ENCODE data around the gene RAN.

GRCh38 chr12:130828895-130829294 is 43.0 kb upstream of the RAN start:
- TF ChIP-seq, protein P1, sequence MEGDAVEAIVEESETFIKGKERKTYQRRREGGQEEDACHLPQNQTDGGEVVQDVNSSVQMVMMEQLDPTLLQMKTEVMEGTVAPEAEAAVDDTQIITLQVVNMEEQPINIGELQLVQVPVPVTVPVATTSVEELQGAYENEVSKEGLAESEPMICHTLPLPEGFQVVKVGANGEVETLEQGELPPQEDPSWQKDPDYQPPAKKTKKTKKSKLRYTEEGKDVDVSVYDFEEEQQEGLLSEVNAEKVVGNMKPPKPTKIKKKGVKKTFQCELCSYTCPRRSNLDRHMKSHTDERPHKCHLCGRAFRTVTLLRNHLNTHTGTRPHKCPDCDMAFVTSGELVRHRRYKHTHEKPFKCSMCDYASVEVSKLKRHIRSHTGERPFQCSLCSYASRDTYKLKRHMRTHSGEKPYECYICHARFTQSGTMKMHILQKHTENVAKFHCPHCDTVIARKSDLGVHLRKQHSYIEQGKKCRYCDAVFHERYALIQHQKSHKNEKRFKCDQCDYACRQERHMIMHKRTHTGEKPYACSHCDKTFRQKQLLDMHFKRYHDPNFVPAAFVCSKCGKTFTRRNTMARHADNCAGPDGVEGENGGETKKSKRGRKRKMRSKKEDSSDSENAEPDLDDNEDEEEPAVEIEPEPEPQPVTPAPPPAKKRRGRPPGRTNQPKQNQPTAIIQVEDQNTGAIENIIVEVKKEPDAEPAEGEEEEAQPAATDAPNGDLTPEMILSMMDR (IDR thresholded peaks at IDR 0.05) = no peak
- TF ChIP-seq SIN3A (IDR thresholded peaks at IDR 0.05; ENCODE audit: borderline replicate concordance, low read depth, low read length) (no peak), POLR2AphosphoS5 (IDR thresholded peaks at IDR 0.05; ENCODE audit: low read depth, low read length) (no peak), GABPA (IDR thresholded peaks at IDR 0.05; ENCODE audit: low read depth) (no peak), YY1 (IDR thresholded peaks at IDR 0.05; ENCODE audit: low read depth) (no peak), RFX5 (IDR thresholded peaks at IDR 0.05; ENCODE audit: low read length) (no peak), ZBTB33 (IDR thresholded peaks at IDR 0.05; ENCODE audit: borderline replicate concordance, low read depth) (no peak), EZH2phosphoT487 (IDR thresholded peaks at IDR 0.05; ENCODE audit: borderline replicate concordance, low read depth) (no peak)
- TF ChIP-seq, protein P2, sequence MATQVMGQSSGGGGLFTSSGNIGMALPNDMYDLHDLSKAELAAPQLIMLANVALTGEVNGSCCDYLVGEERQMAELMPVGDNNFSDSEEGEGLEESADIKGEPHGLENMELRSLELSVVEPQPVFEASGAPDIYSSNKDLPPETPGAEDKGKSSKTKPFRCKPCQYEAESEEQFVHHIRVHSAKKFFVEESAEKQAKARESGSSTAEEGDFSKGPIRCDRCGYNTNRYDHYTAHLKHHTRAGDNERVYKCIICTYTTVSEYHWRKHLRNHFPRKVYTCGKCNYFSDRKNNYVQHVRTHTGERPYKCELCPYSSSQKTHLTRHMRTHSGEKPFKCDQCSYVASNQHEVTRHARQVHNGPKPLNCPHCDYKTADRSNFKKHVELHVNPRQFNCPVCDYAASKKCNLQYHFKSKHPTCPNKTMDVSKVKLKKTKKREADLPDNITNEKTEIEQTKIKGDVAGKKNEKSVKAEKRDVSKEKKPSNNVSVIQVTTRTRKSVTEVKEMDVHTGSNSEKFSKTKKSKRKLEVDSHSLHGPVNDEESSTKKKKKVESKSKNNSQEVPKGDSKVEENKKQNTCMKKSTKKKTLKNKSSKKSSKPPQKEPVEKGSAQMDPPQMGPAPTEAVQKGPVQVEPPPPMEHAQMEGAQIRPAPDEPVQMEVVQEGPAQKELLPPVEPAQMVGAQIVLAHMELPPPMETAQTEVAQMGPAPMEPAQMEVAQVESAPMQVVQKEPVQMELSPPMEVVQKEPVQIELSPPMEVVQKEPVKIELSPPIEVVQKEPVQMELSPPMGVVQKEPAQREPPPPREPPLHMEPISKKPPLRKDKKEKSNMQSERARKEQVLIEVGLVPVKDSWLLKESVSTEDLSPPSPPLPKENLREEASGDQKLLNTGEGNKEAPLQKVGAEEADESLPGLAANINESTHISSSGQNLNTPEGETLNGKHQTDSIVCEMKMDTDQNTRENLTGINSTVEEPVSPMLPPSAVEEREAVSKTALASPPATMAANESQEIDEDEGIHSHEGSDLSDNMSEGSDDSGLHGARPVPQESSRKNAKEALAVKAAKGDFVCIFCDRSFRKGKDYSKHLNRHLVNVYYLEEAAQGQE (IDR thresholded peaks at IDR 0.05; ENCODE audit: low read depth, low read length) = no peak
- TF ChIP-seq, protein P3, sequence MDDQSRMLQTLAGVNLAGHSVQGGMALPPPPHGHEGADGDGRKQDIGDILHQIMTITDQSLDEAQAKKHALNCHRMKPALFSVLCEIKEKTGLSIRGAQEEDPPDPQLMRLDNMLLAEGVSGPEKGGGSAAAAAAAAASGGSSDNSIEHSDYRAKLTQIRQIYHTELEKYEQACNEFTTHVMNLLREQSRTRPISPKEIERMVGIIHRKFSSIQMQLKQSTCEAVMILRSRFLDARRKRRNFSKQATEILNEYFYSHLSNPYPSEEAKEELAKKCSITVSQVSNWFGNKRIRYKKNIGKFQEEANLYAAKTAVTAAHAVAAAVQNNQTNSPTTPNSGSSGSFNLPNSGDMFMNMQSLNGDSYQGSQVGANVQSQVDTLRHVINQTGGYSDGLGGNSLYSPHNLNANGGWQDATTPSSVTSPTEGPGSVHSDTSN (IDR thresholded peaks at IDR 0.05) = no peak

Measured in SK-N-SH (cell line).